GM23248 (cell line): ENCODE results near the gene VPREB3. TPM values are rescaled to one million over a fixed set of nuclear protein-coding genes. Genes with fewer than 3 reads are reported as not detected.

ENCODE experiments used
- DNase-seq: peaks from one replicate; pipeline ENCODE4 v3.0.0-alpha.2; 2015
- H2AFZ ChIP-seq: fragments of 200-600 bp; sonication (generic); 2 replicates; pipeline ENCODE4 v1.6.1; 2016; ENCODE audit warnings: antibody characterized with exemption
- H3F3A ChIP-seq: fragments of 200-600 bp; sonication (generic); 2 replicates; pipeline ENCODE4 v1.6.1; 2016; ENCODE audit warnings: mild to moderate bottlenecking, antibody characterized with exemption, mixed run types; ENCODE audit not compliant: insufficient read depth
- H3K27ac ChIP-seq: fragments of 200-600 bp; sonication (generic); 2 replicates; pipeline ENCODE4 v1.5.1; 2016; ENCODE audit warnings: mild to moderate bottlenecking
- H3K27me3 ChIP-seq: fragments of 200-600 bp; sonication (generic); replicated peaks from 2 replicates; pipeline ENCODE4 v1.6.1; 2016; ENCODE audit warnings: mild to moderate bottlenecking; ENCODE audit not compliant: insufficient read depth
- H3K36me3 ChIP-seq: fragments of 200-600 bp; sonication (generic); 2 replicates; pipeline ENCODE4 v1.6.1; 2016; ENCODE audit warnings: low read depth, mild to moderate bottlenecking
- H3K4me1 ChIP-seq: fragments of 200-600 bp; sonication (generic); 2 replicates; pipeline ENCODE4 v1.6.1; 2016; ENCODE audit warnings: mild to moderate bottlenecking; ENCODE audit not compliant: insufficient read depth
- H3K4me2 ChIP-seq: fragments of 200-600 bp; sonication (generic); one replicate; pipeline ENCODE4 v1.6.1; 2016; ENCODE audit warnings: mild to moderate bottlenecking; ENCODE audit not compliant: unreplicated experiment
- H3K4me3 ChIP-seq: fragments of 200-600 bp; sonication (generic); 2 replicates; pipeline ENCODE4 v1.5.1; 2016; ENCODE audit warnings: mild to moderate bottlenecking
- H3K79me2 ChIP-seq: fragments of 200-600 bp; sonication (generic); 2 replicates; pipeline ENCODE4 v1.6.1; 2016; ENCODE audit warnings: mild to moderate bottlenecking; ENCODE audit not compliant: insufficient read depth
- H3K9ac ChIP-seq: fragments of 200-600 bp; sonication (generic); 2 replicates; pipeline ENCODE4 v1.6.1; 2016; ENCODE audit warnings: mild to moderate bottlenecking
- H3K9me2 ChIP-seq: fragments of 200-600 bp; sonication (generic); 2 replicates; pipeline ENCODE4 v1.6.1; 2016; ENCODE audit warnings: mixed run types, mild to moderate bottlenecking, moderate library complexity; ENCODE audit not compliant: insufficient read depth
- H3K9me3 ChIP-seq: fragments of 200-600 bp; sonication (generic); one replicate; pipeline ENCODE4 v1.6.1; 2017; ENCODE audit warnings: low read depth
- H4K20me1 ChIP-seq: fragments of 200-600 bp; sonication (generic); 2 replicates; pipeline ENCODE4 v1.6.0; 2016; ENCODE audit not compliant: insufficient read depth
- EZH2 ChIP-seq: fragments of 200-600 bp; sonication (generic); IDR thresholded peaks from 2 replicates; pipeline ENCODE4 v1.6.1; 2018; ENCODE audit warnings: antibody characterized with exemption, mild to moderate bottlenecking; ENCODE audit not compliant: insufficient read depth, poor library complexity, severe bottlenecking
- EZH2phosphoT487 ChIP-seq: fragments of 200-600 bp; sonication (generic); IDR thresholded peaks from 2 replicates; pipeline ENCODE4 v1.6.1; 2018; ENCODE audit warnings: antibody characterized with exemption, moderate library complexity, mild to moderate bottlenecking, low read depth; ENCODE audit not compliant: insufficient read depth
- WGBS, 2 experiments: methylation state at CpG; one replicate each; pipeline ENCODE4 v1.1.6; 2015 to 2017; ENCODE audit warnings: low lambda C conversion rate in 2 of 2, low coverage in 1 of 2; ENCODE audit errors: missing lambda C conversion rate in 2 of 2; 5-methylcytosine and 5-hydroxymethylcytosine counted together
- in situ Hi-C: fragments of 300-500 bp; cut with MboI; formaldehyde crosslinking; loops from 2 replicates; pipeline ENCODE4 v1.15.0; 2020
- polyA plus RNA-seq: library from polyadenylated mRNA; unstranded; fragments of >200 nt; fragmentation: Nextera tagmentation; extraction: Ambion mirVana; gene quantifications from 2 replicates; pipeline ENCODE4 v1.2.1, GENCODE V29; 2016
- total RNA-seq: library from RNA; depleted of rRNA; stranded (reverse); fragments of >200 nt; shearing (Covaris generic); gene quantifications from 2 replicates; pipeline ENCODE4 v1.2.3, GENCODE V29; 2014

The VPREB3 gene
- total and polyA plus RNA-seq, 2 experiments from 2014 or later: not detected

DNA sequence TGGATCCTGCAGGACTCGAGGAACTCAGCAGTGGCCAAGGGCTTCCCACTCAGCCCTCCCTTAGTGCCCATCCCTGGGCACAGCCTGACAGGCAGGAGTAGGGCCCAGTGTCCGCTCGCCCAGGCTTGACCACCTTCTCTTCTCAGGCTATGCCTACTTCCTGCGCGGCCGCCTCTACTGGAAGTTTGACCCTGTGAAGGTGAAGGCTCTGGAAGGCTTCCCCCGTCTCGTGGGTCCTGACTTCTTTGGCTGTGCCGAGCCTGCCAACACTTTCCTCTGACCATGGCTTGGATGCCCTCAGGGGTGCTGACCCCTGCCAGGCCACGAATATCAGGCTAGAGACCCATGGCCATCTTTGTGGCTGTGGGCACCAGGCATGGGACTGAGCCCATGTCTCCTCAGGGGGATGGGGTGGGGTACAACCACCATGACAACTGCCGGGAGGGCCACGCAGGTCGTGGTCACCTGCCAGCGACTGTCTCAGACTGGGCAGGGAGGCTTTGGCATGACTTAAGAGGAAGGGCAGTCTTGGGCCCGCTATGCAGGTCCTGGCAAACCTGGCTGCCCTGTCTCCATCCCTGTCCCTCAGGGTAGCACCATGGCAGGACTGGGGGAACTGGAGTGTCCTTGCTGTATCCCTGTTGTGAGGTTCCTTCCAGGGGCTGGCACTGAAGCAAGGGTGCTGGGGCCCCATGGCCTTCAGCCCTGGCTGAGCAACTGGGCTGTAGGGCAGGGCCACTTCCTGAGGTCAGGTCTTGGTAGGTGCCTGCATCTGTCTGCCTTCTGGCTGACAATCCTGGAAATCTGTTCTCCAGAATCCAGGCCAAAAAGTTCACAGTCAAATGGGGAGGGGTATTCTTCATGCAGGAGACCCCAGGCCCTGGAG lies 29.3 kb upstream of the VPREB3 start:
- Histone ChIP-seq H3K4me2 (no peak overlapping the region), H3F3A (peaks cover 3% of the 10 kb centered on the region; the same call in 1 of the 2 replicates), H3K36me3 (no peaks in the 10 kb centered on the region), H3K4me3 (no peak overlapping the region), H3K27me3 (no peaks in the 10 kb centered on the region), H3K9me2 (no peaks in the 10 kb centered on the region), H2AFZ (no peak overlapping the region), H3K9me3 (no peaks in the 10 kb centered on the region), H3K27ac (no peak overlapping the region), H3K4me1 (peaks cover 26% of the 10 kb centered on the region), H3K79me2 (peaks cover 12% of the 10 kb centered on the region), H4K20me1 (no peaks in the 10 kb centered on the region), H3K9ac (no peak overlapping the region)
- WGBS, 2 experiments: 82% methylated on average over 13 to 15 of the region's 15 CpGs
- DNase-seq: no peak
- in situ Hi-C loops: no loop called here
- TF ChIP-seq EZH2: no peak
- TF ChIP-seq EZH2phosphoT487: no peak

DNA sequence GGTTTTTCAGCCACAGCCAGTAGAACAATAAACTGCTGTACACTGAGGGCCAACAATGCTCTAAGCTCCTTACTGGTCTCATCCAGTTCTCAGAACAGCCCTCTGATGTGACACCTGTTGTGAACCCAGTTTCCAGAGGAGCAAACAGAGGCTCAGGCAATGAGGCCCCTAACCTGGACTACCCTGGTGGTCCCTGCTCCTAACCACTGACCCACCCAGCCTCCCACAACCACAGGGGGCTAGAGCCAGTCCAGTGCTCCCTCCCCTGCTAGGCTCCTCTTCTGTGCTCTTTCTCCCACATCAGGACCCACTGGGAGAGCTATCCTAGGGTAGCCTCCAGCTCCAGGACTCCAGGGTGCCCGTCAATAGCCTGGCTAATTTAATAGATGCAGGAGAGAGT lies 28.5 kb upstream of the VPREB3 start:
- no peak overlapping the region for H3K9ac ChIP-seq
- no peaks in the 10 kb centered on the region for H4K20me1 ChIP-seq
- H3K4me2 ChIP-seq: no peak overlapping the region
- no peak overlapping the region for H3K4me3 ChIP-seq
- in situ Hi-C loops: no loop called here
- peaks cover 19% of the 10 kb centered on the region for H3K4me1 ChIP-seq
- no peaks in the 10 kb centered on the region for H3K36me3 ChIP-seq
- peaks cover 4% of the 10 kb centered on the region for H3K79me2 ChIP-seq
- TF ChIP-seq EZH2phosphoT487 (no peak), EZH2 (no peak)
- H3F3A ChIP-seq: peaks cover 3% of the 10 kb centered on the region; the same call in 1 of the 2 replicates
- no peak overlapping the region for H2AFZ ChIP-seq
- H3K27me3 ChIP-seq: no peaks in the 10 kb centered on the region
- WGBS, 2 experiments: 72 to 82% methylated on average over 1 of the region's 1 CpG
- no peak for DNase-seq
- H3K27ac ChIP-seq: no peak overlapping the region
- no peaks in the 10 kb centered on the region for H3K9me3 ChIP-seq
- H3K9me2 ChIP-seq: no peaks in the 10 kb centered on the region

DNA sequence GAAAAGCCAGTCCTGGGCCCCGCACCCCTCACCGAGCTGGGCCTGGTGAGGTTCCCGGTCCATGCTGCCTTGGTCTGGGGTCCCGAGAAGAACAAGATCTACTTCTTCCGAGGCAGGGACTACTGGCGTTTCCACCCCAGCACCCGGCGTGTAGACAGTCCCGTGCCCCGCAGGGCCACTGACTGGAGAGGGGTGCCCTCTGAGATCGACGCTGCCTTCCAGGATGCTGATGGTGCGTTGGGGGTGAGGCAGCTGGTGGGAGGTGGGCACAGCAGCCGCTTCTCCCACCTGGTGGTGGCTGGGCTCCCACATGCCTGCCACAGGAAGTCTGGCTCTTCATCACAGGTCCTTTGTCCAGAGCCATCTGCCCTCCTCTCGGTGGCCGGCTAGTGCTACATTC lies 28.0 kb upstream of the VPREB3 start:
- H3K4me1 ChIP-seq: peaks cover 19% of the 10 kb centered on the region
- TF ChIP-seq EZH2phosphoT487 (no peak), EZH2 (no peak)
- peak overlapping the region; percentile 49; the same call in 1 of the 2 replicates for H3K27ac ChIP-seq
- no peak overlapping the region for H3K9ac ChIP-seq
- no peaks in the 10 kb centered on the region for H3K79me2 ChIP-seq
- peaks cover 3% of the 10 kb centered on the region; the same call in 1 of the 2 replicates for H3F3A ChIP-seq
- H3K4me3 ChIP-seq: no peak overlapping the region
- peak overlapping the region; percentile 17 for H3K4me2 ChIP-seq
- H2AFZ ChIP-seq: no peak overlapping the region
- DNase-seq: no peak
- no peaks in the 10 kb centered on the region for H3K27me3 ChIP-seq
- no peaks in the 10 kb centered on the region for H3K9me3 ChIP-seq
- in situ Hi-C loops: no loop called here
- 95 to 96% methylated on average over 10 to 16 of the region's 16 CpGs for WGBS, 2 experiments
- no peaks in the 10 kb centered on the region for H3K9me2 ChIP-seq
- no peaks in the 10 kb centered on the region for H4K20me1 ChIP-seq
- H3K36me3 ChIP-seq: no peaks in the 10 kb centered on the region

DNA sequence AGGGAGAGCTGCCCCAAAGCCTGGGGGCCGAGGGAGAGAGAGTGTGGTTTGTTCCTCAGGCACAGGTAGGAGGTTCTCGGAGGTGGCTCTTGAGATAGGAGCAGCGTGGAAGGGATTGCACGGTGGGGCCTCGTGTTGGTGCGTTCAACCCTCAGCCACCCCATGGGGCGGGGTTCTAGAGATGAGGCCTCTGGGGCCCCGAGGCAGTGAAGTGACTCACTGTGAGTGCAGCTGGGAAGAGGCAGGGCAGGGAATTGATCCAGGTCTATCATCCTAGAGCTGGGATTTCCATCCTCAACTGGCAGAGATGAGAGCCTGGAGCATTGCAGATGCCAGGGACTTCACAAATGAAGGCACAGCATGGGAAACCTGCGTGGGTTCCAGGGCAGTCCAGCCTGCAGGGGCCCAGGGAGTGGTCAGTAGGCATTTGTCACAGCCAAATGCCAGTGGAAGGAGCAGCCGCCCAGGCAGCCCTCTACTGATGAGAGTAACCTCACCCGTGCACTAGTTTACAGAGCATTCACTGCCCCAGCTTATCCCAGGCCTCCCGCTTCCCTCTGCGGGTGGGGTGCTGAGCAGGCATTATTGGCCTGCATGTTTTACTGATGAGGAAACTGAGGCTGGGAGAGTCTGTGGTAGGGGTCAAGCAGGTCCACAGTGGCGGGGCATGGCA lies 27.4 kb upstream of the VPREB3 start:
- Histone ChIP-seq H3K9me3 (no peaks in the 10 kb centered on the region), H3K4me2 (peak overlapping the region; percentile 17), H2AFZ (peak overlapping the region; percentile 61), H4K20me1 (no peaks in the 10 kb centered on the region), H3K27ac (peak overlapping the region; percentile 49), H3K9me2 (no peaks in the 10 kb centered on the region), H3K4me1 (peaks cover 19% of the 10 kb centered on the region), H3K9ac (peak overlapping the region; percentile 24; the same call in 1 of the 2 replicates), H3K36me3 (no peaks in the 10 kb centered on the region), H3K27me3 (no peaks in the 10 kb centered on the region), H3K4me3 (no peak overlapping the region), H3F3A (peaks cover 3% of the 10 kb centered on the region; the same call in 1 of the 2 replicates), H3K79me2 (no peaks in the 10 kb centered on the region)
- DNase-seq: peak; percentile 94
- WGBS, 2 experiments: 18 to 19% methylated on average over 14 of the region's 14 CpGs
- no peak for TF ChIP-seq EZH2
- no peak for TF ChIP-seq EZH2phosphoT487
- in situ Hi-C loops: no loop called here
